PC-9 (cell line): ENCODE results near the gene MRPL17. TPM values are rescaled to one million over a fixed set of nuclear protein-coding genes. Genes with fewer than 3 reads are reported as not detected.
"Not testable (repeated sequence)": the region's sequence is repeated elsewhere in the genome, so short reads cannot be mapped to it uniquely, and the experiment has no call there.

Experiments
- BruUV-seq: library from RNA; stranded (reverse); fragments of 400-500 nt; replicated peaks from 2 replicates; lab custom pipeline; 2021; lab: Mats Ljungman, UMichigan
- CTCF ChIA-PET: fragments of 300-600 bp; sonication (Branson Sonifier 250); formaldehyde crosslinking; loops from one replicate; lab custom pipeline; 2022; ENCODE audit warnings: antibody characterized with exemption; lab: Charles Lee
- POLR2A ChIA-PET: fragments of 300-600 bp; sonication (Branson Sonifier 250); formaldehyde crosslinking; loops from one replicate; lab custom pipeline; 2022; ENCODE audit warnings: antibody characterized with exemption; ENCODE audit not compliant: unreplicated experiment; lab: Charles Lee
- DNase-seq, 2 experiments: peaks; one replicate each; pipeline versions ENCODE4 v3.0.0 to v3.0.0-alpha.2; 2015 to 2022; ENCODE audit warnings: mixed read lengths in 1 of 2
- H2AFZ ChIP-seq: fragments of 200-600 bp; sonication (generic); 2 replicates; pipeline ENCODE4 v1.8.1; 2017; ENCODE audit warnings: antibody characterized with exemption
- H3F3A ChIP-seq: fragments of 200-600 bp; sonication (generic); 2 replicates; pipeline ENCODE4 v1.8.1; 2017; ENCODE audit warnings: antibody characterized with exemption, mild to moderate bottlenecking, low read depth; ENCODE audit not compliant: insufficient read depth
- H3K27ac ChIP-seq: fragments of 200-600 bp; sonication (generic); 2 replicates; pipeline ENCODE4 v1.6.1; 2016; ENCODE audit warnings: mixed run types
- H3K27me3 ChIP-seq: fragments of 200-600 bp; sonication (generic); 2 replicates; pipeline ENCODE4 v1.6.1; 2016; ENCODE audit warnings: low read depth, mixed run types; ENCODE audit not compliant: insufficient read depth
- H3K36me3 ChIP-seq: fragments of 200-600 bp; sonication (generic); 2 replicates; pipeline ENCODE4 v1.6.1; 2016; ENCODE audit warnings: low read depth, mixed run types
- H3K4me1 ChIP-seq: fragments of 200-600 bp; sonication (generic); replicated peaks from 2 replicates; pipeline ENCODE4 v1.6.1; 2016; ENCODE audit warnings: mixed run types; ENCODE audit not compliant: insufficient read depth
- H3K4me2 ChIP-seq: fragments of 200-600 bp; sonication (generic); 2 replicates; pipeline ENCODE4 v1.6.1; 2017; ENCODE audit warnings: mixed run types
- H3K4me3 ChIP-seq: fragments of 200-600 bp; sonication (generic); 2 replicates; pipeline ENCODE4 v1.6.1; 2016; ENCODE audit warnings: mixed run types
- H3K79me2 ChIP-seq: fragments of 200-600 bp; sonication (generic); 2 replicates; pipeline ENCODE4 v1.6.1; 2017; ENCODE audit warnings: low read depth, mixed run types
- H3K9me2 ChIP-seq: fragments of 200-600 bp; sonication (generic); 2 replicates; pipeline ENCODE4 v1.8.1; 2017; ENCODE audit warnings: mild to moderate bottlenecking; ENCODE audit not compliant: insufficient read depth
- H3K9me3 ChIP-seq: fragments of 200-600 bp; sonication (generic); 2 replicates; pipeline ENCODE4 v1.8.1; 2016; ENCODE audit warnings: low read depth; ENCODE audit not compliant: insufficient read depth
- H4K20me1 ChIP-seq: fragments of 200-600 bp; sonication (generic); 2 replicates; pipeline ENCODE4 v1.8.1; 2017; ENCODE audit not compliant: insufficient read depth
- CTCF ChIP-seq: fragments of 200-600 bp; sonication (generic); conservative IDR thresholded peaks from 2 replicates; pipeline ENCODE4 v1.6.1; 2017; ENCODE audit warnings: mixed run types, antibody characterized with exemption, mild to moderate bottlenecking, moderate library complexity
- EZH2 ChIP-seq: fragments of 200-600 bp; sonication (generic); IDR thresholded peaks from 2 replicates; pipeline ENCODE4 v1.8.0; 2017; ENCODE audit warnings: antibody characterized with exemption, low read depth
- intact Hi-C: fragments of 100-400 bp; cut with micrococcal nuclease; formaldehyde crosslinking; loops from one replicate; pipeline ENCODE4 v1.10.0; 2022; ENCODE audit not compliant: unreplicated experiment
- total RNA-seq: library from RNA; stranded (reverse); gene quantifications from 2 replicates; pipeline ENCODE4 v1.2.3, GENCODE V29; 2021

Gene MRPL17
- total RNA-seq, 1 experiment from 2014 or later: 35.5 TPM

- Histone ChIP-seq H3K79me2 (no peaks in the 10 kb centered on the region), H4K20me1 (no peaks in the 10 kb centered on the region), H3K27ac (no peak overlapping the region), H2AFZ (no peak overlapping the region), H3F3A (no peaks in the 10 kb centered on the region), H3K4me2 (no peak overlapping the region), H3K27me3 (no peaks in the 10 kb centered on the region), H3K4me1 (no peaks in the 10 kb centered on the region), H3K36me3 (no peaks in the 10 kb centered on the region), H3K9me3 (no peaks in the 10 kb centered on the region), H3K9me2 (no peaks in the 10 kb centered on the region), H3K4me3 (no peak overlapping the region)
- CTCF ChIA-PET: no interaction called here
- intact Hi-C loops: no loop called here
- BruUV-seq: no TSS peak
- POLR2A ChIA-PET: no interaction called here
- no peak for TF ChIP-seq CTCF
- no peak for TF ChIP-seq EZH2
- DNase-seq: peak in 1 of 2 experiments; percentile 6
Measured at GRCh38 chr11:6693342-6694228, 10.4 kb upstream of the MRPL17 start.

- Histone ChIP-seq H3K27me3 (no peaks in the 10 kb centered on the region), H4K20me1 (no peaks in the 10 kb centered on the region), H3K9me2 (no peaks in the 10 kb centered on the region), H3F3A (no peaks in the 10 kb centered on the region), H3K4me2 (no peak overlapping the region), H3K79me2 (no peaks in the 10 kb centered on the region), H3K9me3 (no peaks in the 10 kb centered on the region), H3K4me1 (no peaks in the 10 kb centered on the region), H3K4me3 (no peak overlapping the region), H3K27ac (no peak overlapping the region), H2AFZ (no peak overlapping the region), H3K36me3 (no peaks in the 10 kb centered on the region)
- no TSS peak for BruUV-seq
- POLR2A ChIA-PET: no interaction called here
- intact Hi-C loops: no loop called here
- TF ChIP-seq CTCF: no peak
- TF ChIP-seq EZH2: no peak
- CTCF ChIA-PET: no interaction called here
- no peak for DNase-seq
Measured at GRCh38 chr11:6692128-6692527, 9.0 kb upstream of the MRPL17 start.

GRCh38 chr11:6690431-6691132 is 7.4 kb upstream of the MRPL17 start:
- CTCF ChIA-PET, H3K4me2 ChIP-seq: not testable (repeated sequence)

More at GRCh38 chr11:6690431-6691132, 7.4 kb upstream of the MRPL17 start:
- H3F3A ChIP-seq, H3K79me2 ChIP-seq, POLR2A ChIA-PET, H3K36me3 ChIP-seq, intact Hi-C loops, H2AFZ ChIP-seq, DNase-seq, H3K27ac ChIP-seq, H4K20me1 ChIP-seq, H3K9me2 ChIP-seq, H3K4me3 ChIP-seq, H3K4me1 ChIP-seq, H3K9me3 ChIP-seq, H3K27me3 ChIP-seq, BruUV-seq: not testable (repeated sequence)
